ENCODE measurements around the gene MAPRE3.

Gene MAPRE3

DNA sequence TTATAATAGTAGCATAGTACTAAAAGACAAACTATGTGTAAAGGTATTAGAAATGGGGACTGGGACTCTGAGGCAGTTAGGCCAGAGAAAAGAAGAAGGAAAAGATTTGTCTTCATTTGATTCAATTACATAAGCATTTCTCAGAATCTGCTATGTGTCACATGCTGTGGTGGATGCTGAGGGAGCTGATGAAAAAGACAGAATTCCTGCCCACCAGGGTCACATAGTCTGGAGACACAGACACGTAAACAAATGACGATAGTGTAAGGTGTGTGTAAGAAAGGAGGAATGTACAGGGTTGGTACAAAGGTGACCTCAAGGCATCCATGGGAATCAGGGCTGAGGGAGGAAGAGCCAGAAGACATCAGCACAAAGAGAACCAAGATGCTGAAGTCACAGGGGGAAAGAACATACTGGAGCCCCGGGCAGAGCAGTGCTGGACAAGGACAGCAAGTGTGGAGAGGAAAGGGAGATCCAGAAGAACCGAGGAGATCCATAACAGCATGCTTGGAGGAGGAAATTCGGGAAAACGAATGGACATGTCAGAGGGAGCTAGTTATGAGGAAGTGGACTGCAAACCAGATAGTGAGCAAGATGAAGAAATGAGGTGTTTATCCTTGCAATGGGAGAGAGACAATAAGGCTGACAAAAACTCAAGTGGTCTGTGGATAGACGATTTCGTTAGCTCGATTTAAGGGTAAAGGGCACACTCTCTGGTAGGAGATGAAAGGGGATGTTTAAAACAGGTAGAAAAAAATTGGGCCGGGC, 1.2 kb upstream of the MAPRE3 start:
- H3K4me2 ChIP-seq = peak overlapping the region; percentile 95
- H3K36me3 ChIP-seq = no peaks in the 10 kb centered on the region
- no peak overlapping the region; the same call in 1 of the 2 replicates for H3K4me3 ChIP-seq
- H4K20me1 ChIP-seq = peaks cover 20% of the 10 kb centered on the region; the same call in 1 of the 2 replicates
- no peak overlapping the region for H3K27ac ChIP-seq
- H3K9ac ChIP-seq = no peak overlapping the region
- H3K4me1 ChIP-seq = peaks cover 14% of the 10 kb centered on the region
- no peak for TF ChIP-seq Cebpa-rat (IDR thresholded peaks at IDR 0.05)
- H3K9me3 ChIP-seq = no peaks in the 10 kb centered on the region
- H3K27me3 ChIP-seq = peaks cover 42% of the 10 kb centered on the region

- Histone ChIP-seq H3K4me2 (peak overlapping the region; percentile 95), H3K9me3 (no peaks in the 10 kb centered on the region), H3K4me3 (peak overlapping the region; percentile 70), H3K36me3 (no peaks in the 10 kb centered on the region), H3K27me3 (peaks cover 42% of the 10 kb centered on the region), H3K9ac (no peak overlapping the region), H3K4me1 (peaks cover 14% of the 10 kb centered on the region), H4K20me1 (peaks cover 20% of the 10 kb centered on the region; the same call in 1 of the 2 replicates), H3K27ac (no peak overlapping the region)
- no peak for TF ChIP-seq Cebpa-rat (IDR thresholded peaks at IDR 0.05)
Observed at GRCh38 chr2:26970928-26971627, 641 bp downstream of the MAPRE3 start.

DNA sequence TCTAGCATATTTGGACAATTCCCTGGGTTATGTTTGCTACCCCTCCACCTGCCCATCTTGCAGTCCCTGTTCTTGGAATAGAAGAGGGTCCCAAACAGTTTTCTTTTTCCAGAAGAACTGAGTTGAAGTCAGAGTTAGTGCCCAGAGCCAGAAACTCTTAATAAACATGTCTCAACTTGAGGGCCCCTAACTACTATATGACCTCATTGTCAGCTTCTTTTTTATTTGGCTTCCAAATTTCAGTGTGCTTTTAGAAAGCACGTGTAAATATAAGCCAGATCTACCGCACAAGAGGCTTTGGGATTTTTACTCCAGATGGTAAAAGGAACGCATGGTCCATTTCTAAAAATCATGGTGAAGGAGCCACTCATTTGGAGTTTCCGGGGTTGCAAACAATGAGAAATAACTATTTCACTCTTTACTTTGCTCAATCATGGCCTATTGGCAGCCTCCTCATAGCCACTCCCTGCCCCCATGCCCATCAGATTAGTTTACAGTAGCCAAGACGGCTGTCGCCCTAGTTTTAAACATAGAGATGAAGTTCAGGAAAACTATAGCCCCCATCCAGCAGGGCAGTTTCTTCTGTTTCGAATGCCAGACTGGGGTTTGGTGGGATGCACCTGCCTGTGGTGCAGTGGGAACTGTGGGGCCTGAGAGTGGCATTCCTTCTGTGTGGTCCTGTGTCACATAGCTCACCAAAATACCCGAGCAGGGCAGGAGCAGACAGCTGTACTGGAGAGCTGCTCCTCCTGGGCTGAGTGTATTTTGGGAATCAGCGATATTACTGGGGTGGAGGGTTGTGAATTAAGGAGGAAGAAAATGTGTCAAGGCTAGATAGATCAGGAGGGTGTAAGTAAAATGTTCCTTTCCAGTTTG, 1.7 kb downstream of the MAPRE3 start:
- Histone ChIP-seq H3K36me3 (no peaks in the 10 kb centered on the region), H3K4me1 (peaks cover 14% of the 10 kb centered on the region), H3K4me2 (no peak overlapping the region), H3K4me3 (no peak overlapping the region), H3K9me3 (no peaks in the 10 kb centered on the region), H3K27ac (no peak overlapping the region), H4K20me1 (peaks cover 20% of the 10 kb centered on the region; the same call in 1 of the 2 replicates), H3K9ac (no peak overlapping the region), H3K27me3 (peaks cover 42% of the 10 kb centered on the region)
- TF ChIP-seq Cebpa-rat (IDR thresholded peaks at IDR 0.05) = no peak

DNA sequence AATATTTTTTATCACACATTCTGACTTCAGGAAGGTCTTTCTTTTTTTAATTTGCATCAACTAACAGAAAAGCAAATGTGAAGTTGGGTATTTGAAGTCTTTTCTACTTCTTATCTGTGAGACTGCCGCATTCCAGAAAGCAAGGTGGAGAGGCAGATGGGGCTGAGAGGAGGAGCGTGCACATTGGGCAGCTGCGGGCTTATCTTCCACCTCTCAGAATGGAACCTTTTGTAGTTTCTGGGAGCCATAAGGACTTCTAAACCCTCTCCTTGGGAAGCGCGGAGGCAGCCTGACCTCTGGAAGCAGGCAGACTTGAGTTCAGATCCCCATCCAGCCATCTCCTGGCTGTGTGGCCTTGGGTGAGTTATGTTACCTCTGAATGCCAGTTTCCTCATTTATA, 3.9 kb downstream of the MAPRE3 start:
- Histone ChIP-seq H3K9me3 (no peaks in the 10 kb centered on the region), H3K27me3 (peaks cover 32% of the 10 kb centered on the region), H3K4me1 (peaks cover 14% of the 10 kb centered on the region), H3K4me3 (no peak overlapping the region), H3K36me3 (no peaks in the 10 kb centered on the region), H3K4me2 (no peak overlapping the region), H4K20me1 (peaks cover 20% of the 10 kb centered on the region; the same call in 1 of the 2 replicates), H3K9ac (no peak overlapping the region), H3K27ac (no peak overlapping the region)
- TF ChIP-seq Cebpa-rat (IDR thresholded peaks at IDR 0.05) = no peak

DNA sequence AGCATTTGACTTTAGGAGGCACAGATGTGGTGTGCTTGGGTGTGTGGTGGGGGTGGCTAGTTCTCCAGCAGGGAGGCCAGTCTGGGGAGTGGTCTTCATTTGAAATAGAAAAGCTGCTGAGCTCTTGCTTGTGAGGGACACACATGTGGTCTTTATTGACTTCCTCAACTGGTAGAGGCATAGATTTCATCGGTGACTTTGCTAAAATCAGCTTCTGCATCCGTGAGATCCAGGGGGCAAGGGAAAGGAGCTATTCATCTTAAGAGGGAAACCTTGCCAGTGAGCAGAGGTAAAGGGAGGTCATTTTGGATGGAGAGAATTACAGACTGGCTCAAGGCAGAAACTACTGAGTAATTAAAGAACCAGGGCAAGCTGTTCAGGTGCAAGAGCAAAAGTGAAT, 4.7 kb downstream of the MAPRE3 start:
- H3K4me3 ChIP-seq = no peak overlapping the region
- H3K4me1 ChIP-seq = peaks cover 8% of the 10 kb centered on the region
- no peaks in the 10 kb centered on the region for H3K9me3 ChIP-seq
- H4K20me1 ChIP-seq = peaks cover 20% of the 10 kb centered on the region; the same call in 1 of the 2 replicates
- H3K27me3 ChIP-seq = peaks cover 25% of the 10 kb centered on the region
- TF ChIP-seq Cebpa-rat (IDR thresholded peaks at IDR 0.05) = no peak
- no peak overlapping the region for H3K27ac ChIP-seq
- H3K36me3 ChIP-seq = no peaks in the 10 kb centered on the region
- H3K9ac ChIP-seq = no peak overlapping the region
- no peak overlapping the region for H3K4me2 ChIP-seq

DNA sequence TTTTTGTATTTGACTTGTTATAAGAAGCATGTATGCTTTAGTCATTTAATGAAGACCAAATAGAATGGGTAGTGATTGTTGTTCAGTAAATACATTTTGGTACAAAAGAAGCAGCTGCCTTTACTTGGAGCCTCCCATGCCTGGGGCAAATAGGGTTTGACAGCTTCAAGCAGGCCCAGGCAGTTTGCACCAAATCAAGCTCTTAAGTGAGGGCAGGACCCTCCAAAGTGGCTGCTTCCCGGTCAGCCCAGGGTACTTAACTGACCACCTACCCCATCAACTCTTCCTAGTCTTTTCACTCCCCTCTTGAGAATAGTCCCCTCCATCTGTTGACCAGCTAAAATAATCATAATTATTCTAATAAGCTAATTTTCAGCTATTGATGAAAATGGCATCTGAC, 5.2 kb downstream of the MAPRE3 start:
- Histone ChIP-seq H3K9me3 (no peaks in the 10 kb centered on the region), H3K4me2 (no peak overlapping the region), H3K27ac (no peak overlapping the region), H3K4me3 (no peak overlapping the region), H3K27me3 (peaks cover 19% of the 10 kb centered on the region), H3K4me1 (peaks cover 7% of the 10 kb centered on the region), H3K36me3 (no peaks in the 10 kb centered on the region), H4K20me1 (peaks cover 20% of the 10 kb centered on the region; the same call in 1 of the 2 replicates), H3K9ac (no peak overlapping the region)
- no peak for TF ChIP-seq Cebpa-rat (IDR thresholded peaks at IDR 0.05)

DNA sequence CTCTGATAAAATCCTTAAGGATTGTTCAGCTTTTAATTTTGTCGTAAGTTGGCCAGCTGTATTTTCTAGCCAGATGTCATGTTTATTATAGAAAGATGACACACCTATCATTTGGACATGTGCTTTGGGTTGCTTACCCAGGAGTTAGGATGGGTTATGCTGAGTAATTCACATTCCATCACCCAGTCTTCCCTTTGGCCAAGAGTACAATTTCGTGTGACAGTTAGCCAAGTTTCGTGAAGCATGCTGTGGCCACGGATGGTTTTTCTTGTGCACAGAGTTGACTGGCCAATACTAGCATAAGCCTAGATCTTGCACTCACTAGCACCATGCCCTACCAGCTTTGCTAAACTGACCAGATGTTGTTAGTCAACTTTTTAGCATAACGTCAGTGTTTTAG, 5.8 kb downstream of the MAPRE3 start:
- Histone ChIP-seq H3K4me2 (no peak overlapping the region), H3K9me3 (no peaks in the 10 kb centered on the region), H3K27me3 (peaks cover 13% of the 10 kb centered on the region), H3K4me1 (peaks cover 3% of the 10 kb centered on the region), H3K27ac (no peak overlapping the region), H3K9ac (no peak overlapping the region), H3K36me3 (no peaks in the 10 kb centered on the region), H3K4me3 (no peak overlapping the region), H4K20me1 (peaks cover 20% of the 10 kb centered on the region; the same call in 1 of the 2 replicates)
- TF ChIP-seq Cebpa-rat (IDR thresholded peaks at IDR 0.05) = no peak

- H3K4me3 ChIP-seq = no peak overlapping the region
- H3K36me3 ChIP-seq = no peaks in the 10 kb centered on the region
Observed at GRCh38 chr2:26977012-26977411, 6.6 kb downstream of the MAPRE3 start.

DNA sequence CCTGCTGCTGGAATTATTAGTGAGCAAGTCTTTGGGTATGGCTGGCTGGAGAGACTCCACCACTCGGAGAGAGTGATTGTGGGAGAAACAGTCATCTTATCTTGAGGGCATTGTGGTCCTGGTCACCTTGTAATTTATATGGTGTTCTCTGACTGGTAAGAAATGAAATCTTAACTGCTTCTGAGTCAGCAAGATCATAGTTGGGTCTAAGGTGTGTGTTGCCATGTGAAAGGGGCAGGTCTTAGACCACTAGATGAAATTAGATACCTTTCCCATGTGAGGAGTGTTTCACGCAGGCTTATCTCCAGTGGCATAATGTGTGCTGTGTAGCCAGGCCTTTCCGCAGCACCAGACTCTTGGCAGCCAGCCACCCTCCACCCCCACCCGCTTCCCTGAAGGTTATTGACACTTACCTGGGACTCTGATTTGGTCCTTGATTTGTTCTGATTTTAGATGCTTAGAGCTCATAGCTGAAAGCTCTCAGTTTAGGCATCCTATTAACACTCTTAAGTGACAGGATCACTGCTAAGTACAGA, 7.7 kb downstream of the MAPRE3 start:
- TF ChIP-seq Cebpa-rat (IDR thresholded peaks at IDR 0.05) = no peak

More at GRCh38 chr2:26977012-26977411, 6.6 kb downstream of the MAPRE3 start:
- Histone ChIP-seq H3K9me3 (no peaks in the 10 kb centered on the region), H3K27ac (no peak overlapping the region), H3K27me3 (peaks cover 6% of the 10 kb centered on the region), H4K20me1 (peaks cover 13% of the 10 kb centered on the region; the same call in 1 of the 2 replicates), H3K4me1 (no peaks in the 10 kb centered on the region), H3K9ac (no peak overlapping the region), H3K4me2 (no peak overlapping the region)
- no peak for TF ChIP-seq Cebpa-rat (IDR thresholded peaks at IDR 0.05)

More for the DNA sequence above, 7.7 kb downstream of the MAPRE3 start:
- H3K4me3 ChIP-seq = no peak overlapping the region
- no peak overlapping the region for H3K27ac ChIP-seq
- no peaks in the 10 kb centered on the region; the same call in 1 of the 2 replicates for H3K27me3 ChIP-seq
- no peaks in the 10 kb centered on the region for H3K36me3 ChIP-seq
- H3K4me2 ChIP-seq = no peak overlapping the region
- H3K4me1 ChIP-seq = no peaks in the 10 kb centered on the region
- H3K9ac ChIP-seq = no peak overlapping the region
- H3K9me3 ChIP-seq = no peaks in the 10 kb centered on the region
- H4K20me1 ChIP-seq = 0 out of 2 replicates have a peak, but pooled peaks cover 2% of the 10 kb centered on the region
